Muscle layer of duodenum (tissue), 2 donors: ENCODE results near the gene FANCD2OS.

Experiments
- H3K27ac ChIP-seq: one replicate; pipeline ENCODE4 v1.7.0; 2013; ENCODE audit warnings: mild to moderate bottlenecking, low read length
- H3K27me3 ChIP-seq: one replicate; pipeline ENCODE4 v1.7.0; 2013; ENCODE audit warnings: low read depth, mild to moderate bottlenecking, control low read depth, low read length
- H3K36me3 ChIP-seq, 2 donors: one replicate each; pipeline ENCODE4 v1.7.0; 2013; ENCODE audit warnings: low read length in 2 of 2, control low read depth in 1 of 2, mild to moderate bottlenecking in 1 of 2; ENCODE audit not compliant: insufficient read depth in 2 of 2, control insufficient read depth in 1 of 2
- H3K4me1 ChIP-seq, 2 donors: one replicate each; pipeline ENCODE4 v1.7.0; 2013; ENCODE audit warnings: low read length in 2 of 2, mild to moderate bottlenecking in 2 of 2, control low read depth in 1 of 2, moderate library complexity in 1 of 2; ENCODE audit not compliant: insufficient read depth in 2 of 2, control insufficient read depth in 1 of 2
- H3K4me3 ChIP-seq, 2 donors: one replicate each; pipeline ENCODE4 v1.7.0; 2013; ENCODE audit warnings: low read length in 2 of 2, low read depth in 1 of 2, mild to moderate bottlenecking in 1 of 2
- H3K9me3 ChIP-seq, 2 donors: one replicate each; pipeline ENCODE4 v1.7.0; 2013; ENCODE audit warnings: low read length in 2 of 2, control low read depth in 1 of 2, mild to moderate bottlenecking in 1 of 2; ENCODE audit not compliant: control insufficient read depth in 1 of 2
- donor health status: healthy.

FANCD2OS gene, protein sequence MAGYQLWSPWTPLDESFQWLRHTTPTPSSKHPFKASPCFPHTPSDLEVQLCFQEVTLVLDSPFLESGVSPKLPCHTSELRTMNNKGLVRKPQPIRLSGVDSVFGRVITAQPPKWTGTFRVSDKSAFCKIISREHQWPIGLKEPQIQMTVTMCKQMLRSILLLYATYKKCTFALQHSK

DNA sequence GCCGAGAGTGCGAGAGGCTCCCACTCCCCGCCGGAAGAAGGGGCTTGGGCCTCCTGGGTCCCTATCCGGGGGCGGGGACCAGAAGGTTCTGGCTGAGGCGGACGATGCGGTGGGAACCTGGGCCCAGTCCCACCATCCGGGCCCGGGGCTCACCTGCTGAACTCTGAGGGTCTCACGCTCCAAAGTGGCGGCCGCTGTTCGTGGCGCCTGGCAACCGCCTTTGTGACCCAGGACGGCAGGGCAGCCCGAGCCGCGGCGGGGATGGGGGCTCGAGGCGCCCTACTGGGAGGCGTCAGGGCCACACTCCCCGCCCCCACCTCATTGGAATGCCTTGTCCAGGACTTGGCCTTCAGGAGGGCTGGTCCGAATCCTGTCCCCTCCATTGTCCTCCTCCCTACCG lies at the start of gene FANCD2OS:
Gene FANCD2OS (minus strand): TSS at position 165 of the 400 bp plus-strand sequence. CDS start 3,481 bp downstream, outside the sequence.
- H3K4me1 ChIP-seq: no peaks in the 10 kb centered on the region
- no peaks in the 10 kb centered on the region for H3K9me3 ChIP-seq
- no peak within 1 kb of the TSS for H3K4me3 ChIP-seq
- H3K36me3 ChIP-seq: no peaks in the 10 kb centered on the region
- H3K27me3 ChIP-seq: no peaks in the 10 kb centered on the region
- H3K27ac ChIP-seq: no peak within 1 kb of the TSS

DNA sequence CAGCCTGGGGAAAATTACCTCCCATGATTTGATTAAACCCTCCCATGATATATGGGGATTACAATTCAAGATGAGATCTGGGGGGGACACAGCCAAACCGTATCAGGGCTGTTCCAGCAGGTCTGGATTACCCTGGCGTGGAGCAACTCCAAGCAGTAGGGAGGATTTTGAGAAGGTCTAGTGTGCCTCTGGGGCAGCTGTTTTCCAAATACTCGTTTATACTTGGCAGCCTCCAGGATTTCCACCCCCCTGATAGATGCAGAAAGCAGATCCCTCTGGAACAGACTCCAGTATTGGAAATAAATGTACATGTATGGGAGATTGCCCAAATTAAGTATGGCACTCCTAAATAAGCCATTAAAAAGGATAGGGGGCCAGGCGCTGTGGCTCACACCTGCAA lies 49.0 kb upstream of the FANCD2OS start:
- Histone ChIP-seq H3K27me3 (no peaks in the 10 kb centered on the region), H3K4me3 (no peak overlapping the region), H3K4me1 (no peaks in the 10 kb centered on the region), H3K36me3 (peaks cover 0 to 4% of the 10 kb centered on the region in 2 donors), H3K9me3 (no peaks in the 10 kb centered on the region), H3K27ac (no peak overlapping the region)

DNA sequence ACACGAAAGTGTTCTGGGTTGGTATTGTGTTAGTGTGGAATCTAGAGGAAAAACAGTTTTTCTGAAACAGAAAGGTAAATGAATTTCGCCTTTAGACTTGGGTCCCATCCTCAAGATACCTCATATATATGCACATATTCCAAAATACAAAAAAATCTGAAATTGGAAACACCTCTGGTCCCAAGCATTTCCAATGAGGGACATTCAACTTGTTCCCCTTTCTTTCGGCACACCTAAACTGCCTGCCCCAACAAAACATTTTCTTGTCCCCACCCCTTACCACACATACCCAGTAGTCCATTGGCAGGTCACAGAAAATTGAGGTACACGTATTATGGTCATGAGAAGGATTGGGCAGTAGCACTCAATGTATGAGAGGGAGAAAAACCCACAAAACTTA lies 47.6 kb upstream of the FANCD2OS start:
- Histone ChIP-seq H3K27ac (no peak overlapping the region), H3K4me3 (no peak overlapping the region), H3K9me3 (no peaks in the 10 kb centered on the region), H3K27me3 (no peaks in the 10 kb centered on the region), H3K4me1 (no peaks in the 10 kb centered on the region), H3K36me3 (peaks cover 9 to 16% of the 10 kb centered on the region in 2 donors)

DNA sequence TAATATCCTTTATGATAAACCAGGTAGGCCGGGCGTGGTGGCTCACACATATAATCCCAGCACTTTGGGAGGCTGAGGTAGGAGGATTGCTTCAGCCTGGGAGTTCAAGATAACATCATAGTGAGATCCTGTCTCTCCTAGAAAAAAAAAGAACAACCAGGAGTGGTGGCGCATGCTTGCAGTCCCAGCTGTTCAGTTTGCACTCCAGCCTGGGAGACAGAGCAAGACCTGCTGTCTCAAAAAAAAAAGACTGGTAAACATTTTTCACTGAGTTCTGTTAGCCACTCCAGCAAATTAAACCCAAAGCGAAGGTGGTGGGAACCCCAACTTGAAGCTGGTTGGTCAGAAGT lies 47.0 kb upstream of the FANCD2OS start:
- Histone ChIP-seq H3K36me3 (peaks cover 14 to 21% of the 10 kb centered on the region in 2 donors), H3K4me1 (no peaks in the 10 kb centered on the region), H3K27ac (no peak overlapping the region), H3K4me3 (no peak overlapping the region), H3K27me3 (no peaks in the 10 kb centered on the region), H3K9me3 (no peaks in the 10 kb centered on the region)

DNA sequence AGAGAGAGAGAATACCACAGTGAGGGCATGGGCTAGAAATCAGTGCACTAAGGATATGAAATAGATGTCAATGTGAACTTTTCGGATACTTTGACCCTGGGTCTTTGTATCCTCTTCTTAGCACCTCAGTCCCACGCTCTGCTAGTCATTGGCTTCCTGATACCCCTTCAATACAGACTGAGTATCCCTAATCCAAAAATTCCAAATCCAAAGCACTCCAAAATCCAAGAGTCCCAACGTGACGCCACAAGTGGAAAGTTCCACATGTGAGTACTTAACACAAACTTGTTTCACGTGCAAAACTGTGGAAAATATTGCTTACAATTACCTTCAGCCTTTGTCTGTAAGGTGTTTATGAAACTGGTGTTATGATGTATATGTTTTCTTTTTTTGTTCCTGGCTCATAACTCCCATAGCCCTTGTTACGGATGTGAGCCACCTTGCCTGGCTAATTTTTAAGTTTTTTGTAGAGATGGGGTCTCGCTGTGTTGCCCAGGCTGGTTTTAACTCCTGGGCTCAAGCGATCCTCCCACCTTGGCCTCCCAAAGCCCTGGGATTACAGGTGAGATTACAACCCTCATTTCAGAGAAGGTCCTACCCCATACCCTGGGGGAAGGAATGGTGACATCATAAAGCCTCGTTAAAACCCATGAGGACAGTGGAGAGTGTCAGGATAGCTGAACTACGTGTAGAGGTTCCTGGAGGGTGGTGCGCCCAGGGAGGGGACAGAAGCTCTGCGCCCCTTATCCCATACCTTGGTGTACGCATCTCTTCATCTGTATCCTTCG lies 46.5 kb upstream of the FANCD2OS start:
- no peak overlapping the region for H3K4me3 ChIP-seq
- H3K27ac ChIP-seq: no peak overlapping the region
- H3K27me3 ChIP-seq: no peaks in the 10 kb centered on the region
- no peaks in the 10 kb centered on the region for H3K4me1 ChIP-seq
- H3K36me3 ChIP-seq: peaks cover 20 to 27% of the 10 kb centered on the region in 2 donors
- H3K9me3 ChIP-seq: no peaks in the 10 kb centered on the region

DNA sequence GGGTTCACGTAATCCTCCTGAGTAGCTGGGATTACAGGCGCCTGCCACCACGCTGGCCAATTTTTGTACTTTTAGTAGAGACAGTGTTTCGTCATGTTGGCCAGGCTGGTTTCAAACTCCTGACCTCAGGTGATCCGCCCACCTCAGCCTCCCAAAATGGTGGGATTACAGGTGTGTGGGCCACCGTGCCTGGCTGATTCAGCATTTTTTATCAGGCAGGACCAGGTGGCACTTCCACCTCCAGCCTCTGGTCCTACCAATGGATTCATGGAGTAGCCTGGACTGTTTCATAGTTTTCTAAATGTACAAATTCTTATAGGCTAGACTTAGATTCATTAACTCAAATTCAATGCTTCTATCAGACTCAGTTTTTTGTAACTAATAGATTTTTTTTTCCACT lies 42.9 kb upstream of the FANCD2OS start:
- H3K27me3 ChIP-seq: no peaks in the 10 kb centered on the region
- peaks cover 24 to 39% of the 10 kb centered on the region in 2 donors for H3K36me3 ChIP-seq
- H3K4me1 ChIP-seq: no peaks in the 10 kb centered on the region
- no peaks in the 10 kb centered on the region for H3K9me3 ChIP-seq
- no peak overlapping the region for H3K4me3 ChIP-seq
- H3K27ac ChIP-seq: no peak overlapping the region

DNA sequence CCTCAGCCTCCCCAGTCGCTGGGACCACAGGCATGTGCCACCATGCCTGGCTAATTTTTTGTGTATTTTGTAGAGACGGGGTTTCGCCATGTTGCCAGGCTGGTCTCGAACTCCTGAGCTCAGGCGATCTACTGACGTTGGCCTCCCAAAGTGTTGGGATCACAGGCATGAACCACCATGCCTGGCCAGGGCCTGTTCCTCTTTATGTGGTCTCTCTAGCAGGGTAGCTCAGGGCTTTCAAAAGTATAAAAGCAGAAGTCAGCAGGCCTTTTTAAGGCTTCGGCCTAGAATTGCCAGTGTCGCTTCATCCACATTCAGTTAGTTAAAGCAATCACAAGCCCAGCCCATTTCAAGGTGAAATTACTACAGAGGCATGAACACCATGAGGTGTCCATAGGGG lies 41.2 kb upstream of the FANCD2OS start:
- H3K4me1 ChIP-seq: peaks cover under 1 to 2% of the 10 kb centered on the region in 2 donors
- peaks cover 24 to 35% of the 10 kb centered on the region in 2 donors for H3K36me3 ChIP-seq
- H3K9me3 ChIP-seq: no peaks in the 10 kb centered on the region
- H3K27ac ChIP-seq: no peak overlapping the region
- no peak overlapping the region for H3K4me3 ChIP-seq
- H3K27me3 ChIP-seq: no peaks in the 10 kb centered on the region

DNA sequence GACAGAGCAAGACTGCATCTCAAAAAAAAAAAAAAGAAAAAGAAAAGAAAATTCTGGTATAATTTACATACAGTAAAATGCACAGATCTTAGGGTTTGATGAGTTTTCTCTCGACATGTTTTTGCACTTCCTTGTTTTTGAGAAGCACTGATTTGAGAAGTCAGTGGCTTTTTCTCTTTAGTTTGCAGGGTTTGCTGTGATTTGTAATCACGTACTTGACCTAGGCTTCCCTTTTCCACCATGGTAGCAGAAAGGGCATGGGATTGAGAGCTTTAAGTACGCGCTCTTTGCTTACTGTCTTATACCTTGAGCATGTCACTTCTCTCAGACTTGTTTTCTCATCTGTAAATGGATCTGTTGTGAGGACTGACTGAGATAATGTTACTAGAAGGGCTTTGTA lies 37.6 kb upstream of the FANCD2OS start:
- Histone ChIP-seq H3K4me1 (peaks cover 7 to 20% of the 10 kb centered on the region in 2 donors), H3K4me3 (no peak overlapping the region), H3K9me3 (no peaks in the 10 kb centered on the region), H3K27ac (no peak overlapping the region), H3K36me3 (peaks cover 15 to 23% of the 10 kb centered on the region in 2 donors), H3K27me3 (no peaks in the 10 kb centered on the region)

DNA sequence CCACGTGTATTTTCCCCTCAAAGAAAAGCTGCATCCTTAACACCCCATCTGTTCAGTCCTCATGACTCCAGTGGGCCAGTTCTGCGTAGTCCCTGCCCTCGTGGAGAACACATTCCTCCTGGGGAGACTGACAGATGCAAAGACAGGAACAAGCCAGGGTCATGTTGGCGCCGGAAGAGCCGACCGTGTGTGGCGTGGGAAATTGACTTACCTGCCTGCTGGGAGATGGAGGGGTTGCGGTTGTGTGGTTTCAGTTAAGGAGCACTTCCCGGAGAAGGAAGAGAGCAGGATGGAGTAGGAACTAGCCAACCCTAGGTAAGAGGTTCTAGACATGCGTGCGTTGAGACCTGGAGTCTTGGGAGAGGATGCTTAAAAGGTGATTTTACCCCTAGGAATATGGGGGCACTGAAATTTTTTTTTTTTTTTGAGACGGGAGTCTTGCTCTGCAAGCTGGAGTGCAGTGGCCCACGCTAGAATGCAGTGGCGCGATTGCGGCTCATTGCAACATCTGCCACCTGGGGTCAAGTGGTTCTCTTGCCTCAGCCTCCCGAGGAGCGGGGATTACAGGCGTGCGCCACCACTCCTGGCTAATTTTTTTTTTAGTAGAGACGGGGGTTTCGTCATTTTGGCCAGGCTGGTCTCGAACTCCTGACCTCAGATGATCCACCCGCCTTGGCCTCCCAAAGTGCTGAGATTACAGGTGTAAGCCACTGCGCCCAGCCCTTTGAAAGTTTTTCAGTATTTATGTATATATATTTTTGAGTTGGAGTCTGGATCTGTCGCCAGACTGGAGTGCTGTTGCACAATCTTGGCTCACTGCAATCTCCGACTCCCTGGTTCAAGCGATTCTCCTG lies 34.9 kb upstream of the FANCD2OS start:
- peak overlapping the region; percentile 70 to 71 for H3K4me3 ChIP-seq
- H3K27me3 ChIP-seq: no peaks in the 10 kb centered on the region
- H3K4me1 ChIP-seq: peaks cover 7 to 20% of the 10 kb centered on the region in 2 donors
- no peaks in the 10 kb centered on the region for H3K9me3 ChIP-seq
- no peak overlapping the region for H3K27ac ChIP-seq
- peaks cover 0 to 6% of the 10 kb centered on the region in 2 donors for H3K36me3 ChIP-seq

DNA sequence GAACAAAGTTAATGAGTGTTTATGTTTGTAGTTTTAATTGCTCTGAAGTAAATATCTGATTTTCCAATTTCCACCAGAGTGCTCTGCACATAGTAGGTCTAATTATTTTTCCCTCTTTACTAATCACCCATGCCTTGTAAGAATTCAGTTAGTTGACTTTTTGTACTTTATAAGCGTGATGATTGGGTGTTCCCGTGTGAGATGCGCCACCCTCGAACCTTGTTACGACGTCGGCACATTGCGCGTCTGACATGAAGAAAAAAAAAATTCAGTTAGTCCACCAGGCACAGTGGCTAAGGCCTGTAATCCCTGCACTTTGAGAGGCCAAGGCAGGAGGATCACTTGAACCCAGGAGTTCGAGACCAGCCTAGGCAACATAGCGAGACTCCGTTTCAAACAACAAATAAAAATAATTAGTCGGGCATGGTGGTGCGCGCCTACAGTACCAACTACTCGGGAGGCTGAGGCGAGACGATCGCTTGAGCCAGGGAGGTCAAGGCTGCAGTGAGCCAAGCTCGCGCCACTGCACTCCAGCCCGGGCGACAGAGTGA lies 33.0 kb upstream of the FANCD2OS start:
- no peaks in the 10 kb centered on the region for H3K27me3 ChIP-seq
- no peak overlapping the region for H3K27ac ChIP-seq
- H3K4me3 ChIP-seq: peak overlapping the region in 1 of 2 donors; percentile 70
- H3K36me3 ChIP-seq: no peaks in the 10 kb centered on the region
- peaks cover 7 to 20% of the 10 kb centered on the region in 2 donors for H3K4me1 ChIP-seq
- H3K9me3 ChIP-seq: no peaks in the 10 kb centered on the region

DNA sequence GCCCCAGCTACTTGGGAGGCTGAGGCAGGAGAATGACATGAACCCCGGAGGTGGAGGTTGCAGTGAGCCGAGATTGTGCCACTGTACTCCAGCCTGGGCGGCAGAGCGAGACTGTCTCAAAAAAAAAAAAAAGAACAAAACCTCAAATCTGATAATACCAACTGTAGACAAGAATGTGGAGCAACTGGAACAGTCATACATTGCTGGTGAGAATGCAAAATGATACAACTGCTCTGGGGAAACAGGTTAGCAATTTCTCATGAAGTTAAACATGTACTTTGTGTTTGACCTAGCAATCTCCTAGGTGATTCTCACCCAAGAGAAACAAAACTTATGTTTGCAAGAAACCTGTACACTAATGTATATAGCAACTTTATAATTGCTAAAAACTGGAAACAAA lies 29.1 kb upstream of the FANCD2OS start:
- Histone ChIP-seq H3K27ac (no peak overlapping the region), H3K4me3 (no peak overlapping the region), H3K36me3 (no peaks in the 10 kb centered on the region), H3K4me1 (no peaks in the 10 kb centered on the region), H3K9me3 (no peaks in the 10 kb centered on the region), H3K27me3 (no peaks in the 10 kb centered on the region)
